Upper lobe of left lung (tissue), 4 donors: Measurements from ENCODE around the gene SEMA4D.

Experiments used
- CTCF ChIP-seq, 6 experiments: fragments of 450-650 bp in 4 of 6; fragments of 200-600 bp in 2 of 6; sonication (generic) in 2 of 6; IDR thresholded peaks; one replicate each; pipeline ENCODE4 v1.5.1; 2016 to 2019; ENCODE audit warnings: antibody characterized with exemption in 6 of 6
- EP300 ChIP-seq, 4 donors: sonication (generic); formaldehyde crosslinking; IDR thresholded peaks; one replicate each; pipeline ENCODE4 v1.5.1; 2017; ENCODE audit warnings: antibody characterized with exemption in 4 of 4, control low read depth in 2 of 4
- POLR2A ChIP-seq, 4 donors: fragments of 450-650 bp; IDR thresholded peaks; one replicate each; pipeline ENCODE4 v1.5.1; 2016 to 2017; ENCODE audit warnings: antibody characterized with exemption in 4 of 4, mild to moderate bottlenecking in 2 of 4

GRCh38 chr9:89512382-89512781 lies 14.5 kb upstream of the SEMA4D start:
- TF ChIP-seq CTCF (IDR thresholded peaks at IDR 0.05) (no peak), POLR2A (IDR thresholded peaks at IDR 0.05) (no peak), EP300 (IDR thresholded peaks at IDR 0.05) (no peak)
